Stimulated activated CD4-positive, alpha-beta T cell treated with anti-CD3 and anti-CD28 coated beads, Interleukin-1b, Interleukin-23, amount 100 ng/mL, for 48 hours (primary cell): Measurements from ENCODE around the gene PPBP.
"Not testable (repeated sequence)": the region's sequence is repeated elsewhere in the genome, so short reads cannot be mapped to it uniquely, and the experiment has no call there.

Experiments
- DNase-seq: peaks from one replicate; pipeline ENCODE4 v3.0.0-alpha.2; 2020

PPBP gene

DNA sequence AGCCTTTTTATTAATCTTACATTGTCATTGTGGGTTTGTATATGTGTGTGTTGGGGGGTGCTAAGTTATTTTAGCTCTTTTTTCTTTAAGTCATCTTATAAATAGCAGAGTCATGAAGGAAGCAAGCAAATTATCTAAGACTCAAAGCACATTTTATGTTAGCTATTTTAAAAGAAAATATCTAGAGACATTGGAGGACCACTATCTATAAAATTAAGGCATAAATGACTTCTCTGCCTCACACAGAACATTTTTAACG is 3.7 kb upstream of the PPBP start:
- no peak for DNase-seq

DNA sequence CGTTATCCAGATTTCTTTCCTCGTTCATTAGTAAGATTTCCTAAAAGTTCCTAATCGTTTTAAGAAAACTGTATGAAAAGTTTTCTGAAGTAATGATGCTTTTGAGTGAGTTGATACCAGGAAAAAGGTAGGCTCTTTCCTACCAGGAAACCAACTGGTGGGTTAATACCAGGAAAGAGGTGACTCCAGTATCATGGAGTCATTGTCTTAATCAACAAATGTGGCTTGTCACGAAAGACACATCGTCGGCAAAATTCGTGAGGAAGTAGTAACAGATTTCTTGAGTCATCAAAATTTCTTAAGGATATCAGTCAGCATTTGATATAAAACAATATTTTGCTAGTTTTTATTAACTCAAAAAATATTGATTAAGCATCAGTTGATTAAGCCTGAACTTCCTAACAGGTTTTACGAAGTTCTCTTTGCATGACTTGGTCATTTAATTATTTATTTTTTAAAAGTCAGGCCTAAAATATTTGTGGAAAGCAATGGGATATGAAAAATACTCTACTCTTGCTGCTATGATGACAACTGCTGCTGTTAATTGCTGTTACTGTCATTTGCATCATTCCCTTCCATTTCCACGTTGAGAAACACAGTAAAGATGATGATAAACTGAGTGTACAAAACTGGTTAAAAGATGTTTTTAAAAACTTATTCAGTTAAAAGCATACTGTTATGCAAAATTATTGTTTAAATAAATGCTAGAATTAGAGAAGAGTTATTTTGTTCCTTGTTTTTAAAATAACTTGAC is 3.2 kb upstream of the PPBP start:
- no peak for DNase-seq

DNA sequence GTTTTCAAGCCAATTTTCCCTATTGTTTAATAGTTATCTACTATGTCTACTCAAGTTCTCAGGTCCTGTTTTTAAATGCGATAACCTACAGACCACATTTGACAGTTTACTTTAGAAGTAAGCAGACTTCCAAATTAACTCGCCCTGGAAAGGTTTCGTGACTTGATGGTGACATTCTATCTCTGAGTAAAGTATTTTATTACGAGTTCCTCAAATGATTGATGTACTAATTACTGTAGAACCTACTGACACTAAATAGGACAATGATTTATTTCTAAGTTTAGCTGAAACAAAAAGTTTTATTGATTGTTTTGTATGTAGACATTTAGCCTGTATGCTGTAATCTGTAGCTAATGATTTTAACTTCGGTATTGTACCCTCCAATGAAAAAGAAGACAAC is 1.9 kb upstream of the PPBP start:
- DNase-seq, result no peak

DNA sequence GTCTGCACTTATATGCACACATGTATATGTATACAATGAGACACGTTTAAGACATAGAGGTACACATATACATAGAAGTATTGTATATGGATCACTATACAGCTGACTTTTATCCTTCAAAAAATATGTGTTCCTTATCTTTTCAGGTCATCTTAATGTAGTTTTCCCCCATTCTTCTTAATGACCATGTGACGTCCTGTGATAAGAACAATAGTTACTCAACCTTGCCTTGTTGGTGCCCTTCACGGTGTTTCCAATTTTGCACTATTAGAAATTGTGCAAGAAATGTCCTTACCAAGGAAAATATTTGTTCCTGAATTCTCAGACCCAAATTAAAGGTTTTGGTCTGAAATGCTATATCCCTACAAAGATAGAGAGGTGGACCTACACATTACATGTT is 1.0 kb upstream of the PPBP start:
- DNase-seq, result no peak

DNA sequence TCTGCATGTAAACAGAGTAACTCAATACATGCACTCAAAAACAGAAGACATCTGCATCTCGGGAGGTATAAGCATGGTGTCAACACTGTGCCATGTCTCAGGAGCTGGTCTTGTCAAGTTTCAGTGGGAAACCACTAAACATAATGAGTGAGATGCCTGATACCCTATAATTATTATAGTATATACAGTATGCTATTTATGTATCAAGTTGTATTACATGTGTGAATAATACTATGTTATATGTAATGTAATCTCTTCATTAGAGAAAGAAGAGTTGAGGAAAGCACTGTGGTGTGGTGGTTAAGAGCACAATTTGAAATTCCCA is 2.5 kb downstream of the PPBP start:
- DNase-seq, result no peak

DNA sequence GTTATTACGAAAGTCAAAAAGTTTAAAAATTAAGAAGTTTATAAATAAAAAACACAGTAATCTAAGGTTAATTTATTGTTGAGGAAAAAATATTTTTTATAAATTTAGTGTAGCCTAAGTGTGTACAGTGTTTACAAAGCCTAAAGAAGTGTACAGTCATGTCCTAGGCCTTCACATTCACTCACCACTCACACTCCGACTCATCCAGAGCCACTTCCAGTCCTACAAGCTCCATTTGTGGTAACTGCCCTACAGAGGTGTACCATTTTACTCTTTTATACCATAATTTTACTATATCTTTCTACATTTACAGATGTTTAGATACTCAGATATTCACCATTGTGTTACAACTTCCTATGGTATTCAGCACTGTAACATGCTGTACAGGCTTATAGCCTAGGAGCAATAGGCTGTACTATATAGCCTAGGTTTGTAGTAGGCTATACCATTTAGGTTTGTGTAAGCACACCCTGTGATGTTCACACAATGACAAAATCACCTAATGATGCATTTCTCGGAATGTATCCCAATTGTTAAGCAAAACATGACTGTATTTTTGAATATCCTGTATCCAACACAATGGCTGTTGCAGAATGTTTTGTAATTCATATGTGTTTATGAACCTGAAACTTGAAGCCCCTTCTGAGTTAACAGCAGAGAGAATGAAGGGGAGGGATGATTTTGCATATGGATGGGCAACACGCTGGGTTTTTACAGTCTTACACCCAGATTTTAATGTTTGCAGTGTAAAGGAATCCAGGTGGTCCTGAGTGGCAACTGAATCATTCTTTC is 3.1 kb downstream of the PPBP start:
- DNase-seq, result no peak

DNA sequence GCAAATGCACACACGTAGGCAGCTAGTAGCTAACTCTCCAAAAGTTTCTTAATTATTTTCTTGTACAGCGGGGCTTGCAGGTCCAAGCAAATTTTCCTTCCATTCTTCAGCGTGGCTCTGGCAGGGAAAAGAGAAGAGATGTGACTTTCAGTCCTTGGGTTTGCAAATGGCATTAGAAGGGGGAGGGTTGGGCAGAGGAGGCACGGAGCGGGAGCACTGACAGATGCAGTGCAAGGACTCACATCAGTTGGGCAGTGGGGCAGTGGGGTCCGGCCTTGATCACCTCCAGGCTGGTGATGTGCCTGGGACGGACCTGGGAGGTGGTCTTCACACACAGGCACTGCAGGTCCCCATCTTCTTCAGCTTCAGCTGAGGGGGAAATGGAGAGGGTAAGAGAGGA is 6.8 kb downstream of the PPBP start:
- not testable (repeated sequence) for DNase-seq

DNA sequence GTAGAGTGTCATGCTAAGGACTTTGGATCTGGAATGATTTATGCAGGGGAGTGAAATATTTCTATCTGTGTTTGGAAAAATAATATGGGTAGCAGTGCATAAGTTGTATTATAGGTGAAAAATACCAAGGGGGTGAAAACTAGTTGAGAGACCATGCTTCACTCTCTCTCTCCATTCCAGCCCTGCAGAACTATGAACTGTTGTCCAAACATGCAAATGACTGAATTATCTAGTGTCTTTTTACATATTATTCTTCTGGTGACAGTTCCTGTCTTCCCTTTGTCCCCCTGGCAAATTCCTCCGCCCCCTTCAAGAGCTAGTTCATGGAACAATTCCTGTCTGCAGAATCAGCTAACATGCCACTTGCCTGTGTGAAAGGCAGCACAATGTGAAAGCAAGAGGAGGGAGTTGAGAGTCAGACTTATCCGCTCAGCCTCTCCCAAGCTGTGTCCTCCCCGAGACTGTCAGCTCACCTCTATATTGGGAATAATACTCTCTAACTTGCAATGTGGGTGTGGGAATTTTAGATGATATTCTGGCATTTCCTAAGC is 8.5 kb downstream of the PPBP start:
- DNase-seq, result no peak

DNA sequence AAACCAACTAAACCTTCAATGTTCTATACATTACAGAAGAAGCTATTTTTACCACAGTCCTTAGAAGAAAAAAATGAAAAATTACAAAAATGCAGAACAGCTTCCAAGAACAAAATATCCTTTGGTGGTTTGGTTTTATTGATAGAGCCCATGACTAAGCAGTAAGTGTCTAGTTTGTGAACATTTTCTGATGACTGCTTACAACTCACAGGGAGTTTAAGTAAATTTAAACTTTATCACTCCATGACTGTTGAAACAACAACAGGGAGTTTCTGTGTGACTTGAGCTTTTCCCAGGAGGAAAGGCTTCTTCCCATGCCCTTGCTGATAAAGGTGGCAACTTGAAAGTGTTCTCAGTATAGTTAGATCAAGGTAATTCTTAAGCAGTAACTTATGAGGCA is 9.1 kb downstream of the PPBP start:
- DNase-seq, result no peak

DNA sequence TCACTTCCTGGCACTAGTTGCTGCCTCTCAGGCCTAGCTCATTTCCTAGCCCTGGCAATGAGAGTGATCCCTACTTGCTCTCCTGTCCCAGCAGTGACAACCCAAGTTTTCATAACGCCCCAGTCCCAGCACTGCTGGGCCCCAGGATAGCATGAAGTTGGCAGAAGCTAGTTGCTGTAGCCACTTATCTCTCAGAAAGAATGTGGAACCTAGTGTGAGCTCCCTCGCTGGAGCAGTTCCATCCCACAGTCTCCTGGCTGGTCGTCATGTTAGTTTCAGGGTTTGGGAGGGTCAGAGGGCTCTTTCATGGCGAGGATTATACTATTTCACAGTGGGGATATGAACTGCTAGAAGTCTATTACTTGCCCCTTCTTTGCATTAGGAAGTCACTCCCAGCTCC is 11.3 kb downstream of the PPBP start:
- DNase-seq, result no peak

DNA sequence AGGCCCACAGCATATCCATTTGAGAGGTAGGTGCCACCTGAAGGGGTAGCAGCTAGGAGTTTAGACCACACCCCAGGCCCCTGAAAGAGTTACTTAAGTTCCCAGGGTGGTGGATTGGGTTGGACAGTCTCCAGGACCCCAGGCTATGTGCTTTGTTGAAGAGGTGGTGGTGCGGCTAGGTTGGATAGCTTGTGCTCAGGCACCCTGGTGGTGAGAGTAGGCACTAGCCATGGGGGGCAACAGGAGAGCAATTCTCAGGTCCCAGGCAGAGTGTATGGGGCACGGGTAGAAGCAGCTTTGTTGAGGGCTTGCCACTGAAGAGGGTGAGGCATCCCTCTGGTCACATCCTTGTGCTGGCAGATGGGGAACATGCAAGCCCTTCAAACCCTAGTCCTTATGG is 11.8 kb downstream of the PPBP start:
- DNase-seq, result no peak

DNA sequence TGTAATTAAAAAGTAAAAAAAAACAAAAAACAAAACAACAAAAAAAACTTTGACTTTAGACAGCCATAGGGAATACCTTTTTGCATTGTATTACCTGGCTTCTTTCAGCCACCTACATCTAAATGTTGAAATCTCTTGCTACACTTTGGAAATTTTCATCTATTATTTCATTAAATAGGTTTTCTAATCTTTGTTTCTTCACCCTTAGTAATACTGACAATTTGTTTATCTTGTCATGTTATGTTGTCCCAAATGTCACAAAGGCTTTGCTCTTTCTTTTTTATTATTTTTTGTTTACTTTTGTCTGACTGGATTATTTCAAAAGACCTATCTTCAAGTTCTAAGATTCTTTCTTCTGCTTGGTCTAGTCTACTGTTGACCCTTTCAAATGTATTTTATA is 13.6 kb downstream of the PPBP start:
- DNase-seq, result no peak

DNA sequence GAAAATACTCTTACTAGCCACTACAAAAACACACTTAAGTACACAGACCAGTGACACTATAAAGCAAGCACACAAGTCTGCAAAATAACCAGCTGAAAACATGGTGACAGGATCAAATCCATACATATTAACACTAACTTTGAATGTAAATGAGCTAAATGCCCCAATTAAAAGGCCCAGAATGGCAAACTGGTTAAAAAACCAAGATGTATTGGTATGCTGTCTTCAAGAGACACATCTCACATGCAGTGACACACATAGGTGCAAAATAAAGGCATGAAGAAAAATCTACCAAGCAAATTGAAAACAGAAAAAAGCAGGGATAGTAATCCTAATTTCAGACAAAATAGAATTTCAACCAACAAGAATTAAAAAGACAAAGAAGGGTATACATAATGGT is 17.0 kb downstream of the PPBP start:
- DNase-seq, result no peak

DNA sequence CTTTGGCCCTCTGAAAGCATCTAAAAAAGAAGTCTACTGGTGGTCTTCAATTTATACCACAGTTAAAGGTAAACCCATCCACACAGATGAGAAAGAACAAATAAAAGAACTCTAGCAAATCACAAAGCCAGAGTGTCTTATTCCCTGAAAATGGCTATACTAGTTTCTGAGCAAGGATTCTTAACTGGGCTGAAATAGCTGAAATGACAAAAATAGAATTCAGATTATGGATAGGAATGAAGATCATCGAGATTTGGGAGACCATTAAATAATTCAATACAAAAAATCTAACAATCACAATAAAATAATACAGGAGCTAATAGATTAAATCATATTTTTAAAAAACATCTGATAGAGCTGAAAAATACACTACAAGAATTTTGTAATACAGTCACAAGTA is 18.0 kb downstream of the PPBP start:
- DNase-seq, result no peak

DNA sequence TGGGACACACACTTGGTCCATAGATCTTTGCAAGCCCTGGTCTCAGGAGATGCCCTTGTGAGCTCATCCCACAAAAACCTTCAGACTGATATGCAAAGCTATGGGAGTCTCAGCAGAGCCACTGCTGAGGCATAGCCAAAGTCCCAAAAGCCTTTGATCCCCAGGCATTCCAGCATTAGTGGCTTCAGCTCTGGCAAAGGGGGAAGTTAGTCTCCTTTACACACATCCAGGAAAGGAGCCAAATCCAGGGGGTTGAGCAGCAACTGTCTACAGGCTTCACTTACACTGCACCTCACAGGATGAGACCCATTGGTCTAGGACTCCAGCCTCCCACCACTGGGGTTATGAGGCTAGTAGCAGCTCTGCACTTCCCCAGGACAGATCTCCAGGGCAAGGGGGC is 20.1 kb downstream of the PPBP start:
- no peak for DNase-seq

DNA sequence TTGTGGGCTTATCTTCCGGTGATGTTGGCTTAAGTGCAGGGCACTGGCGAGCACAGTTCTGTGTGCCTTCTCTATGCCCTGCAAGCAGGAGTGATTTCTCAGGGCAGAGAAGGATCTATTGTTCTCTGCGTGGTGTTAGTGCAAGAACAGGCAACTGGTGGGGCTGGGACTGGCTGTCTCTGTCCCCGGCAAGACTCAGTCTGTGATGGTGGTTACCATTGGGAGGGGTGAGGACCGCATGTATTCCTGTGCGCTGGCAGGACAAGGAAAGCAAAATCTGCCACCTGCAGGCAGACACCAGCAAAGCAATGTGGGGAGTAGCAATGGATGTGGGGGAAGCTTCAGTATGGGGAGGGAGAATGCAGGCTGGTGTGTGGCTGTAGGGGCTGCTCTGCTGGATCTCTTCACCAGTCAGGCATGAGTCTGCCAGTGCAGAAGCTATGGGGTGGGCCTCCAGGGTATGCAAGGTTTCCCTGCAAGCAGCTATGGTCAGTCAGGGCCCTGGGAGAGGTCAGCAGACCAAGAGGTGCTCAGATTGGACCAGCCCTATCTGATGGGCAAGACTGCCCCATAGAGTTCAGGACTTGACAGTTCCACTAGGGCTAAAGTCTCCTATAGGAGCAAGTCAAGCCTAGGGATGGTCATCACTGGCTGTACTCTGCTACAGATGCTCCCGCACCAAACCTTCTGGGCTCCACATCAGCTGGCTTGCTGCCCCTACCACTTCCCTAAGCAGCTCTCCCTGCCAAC is 23.0 kb downstream of the PPBP start:
- DNase-seq, result no peak

DNA sequence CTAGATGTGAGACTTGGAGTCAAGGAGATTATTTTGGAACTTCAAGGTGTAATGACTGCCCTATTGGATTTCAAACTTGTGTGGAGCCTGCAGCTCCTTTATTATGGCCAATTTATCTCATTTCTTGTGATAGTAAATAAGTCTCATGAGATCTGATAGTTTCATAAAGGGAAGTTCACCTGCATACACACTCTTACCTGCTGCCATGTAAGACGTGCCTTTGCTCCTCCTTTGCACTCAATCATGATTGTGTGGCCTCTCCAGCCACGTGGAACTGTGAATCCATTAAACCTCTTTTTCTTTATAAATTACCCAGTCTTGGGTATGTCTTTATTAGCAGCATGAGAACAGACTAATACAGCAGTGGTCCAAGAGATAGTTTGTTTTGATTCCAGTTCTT is 25.3 kb downstream of the PPBP start:
- DNase-seq, result no peak

DNA sequence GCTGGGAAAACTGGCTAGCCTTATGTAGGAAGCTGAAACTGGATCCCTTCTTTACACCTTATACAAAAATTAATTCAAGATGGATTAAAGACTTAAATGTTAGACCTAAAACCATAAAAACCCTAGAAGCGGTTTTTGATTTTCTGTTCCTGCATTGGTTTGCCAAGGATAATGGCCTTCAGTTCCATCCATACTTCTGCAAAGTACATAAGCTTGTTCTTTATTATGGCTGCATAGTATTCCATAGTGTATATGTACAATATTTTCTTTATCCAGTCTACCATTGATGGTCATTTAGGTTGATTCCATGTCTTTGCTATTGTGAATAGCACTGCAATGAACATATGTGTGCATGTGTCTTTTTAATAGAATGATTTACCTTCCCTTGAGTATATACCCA is 28.9 kb downstream of the PPBP start:
- not testable (repeated sequence) for DNase-seq

DNA sequence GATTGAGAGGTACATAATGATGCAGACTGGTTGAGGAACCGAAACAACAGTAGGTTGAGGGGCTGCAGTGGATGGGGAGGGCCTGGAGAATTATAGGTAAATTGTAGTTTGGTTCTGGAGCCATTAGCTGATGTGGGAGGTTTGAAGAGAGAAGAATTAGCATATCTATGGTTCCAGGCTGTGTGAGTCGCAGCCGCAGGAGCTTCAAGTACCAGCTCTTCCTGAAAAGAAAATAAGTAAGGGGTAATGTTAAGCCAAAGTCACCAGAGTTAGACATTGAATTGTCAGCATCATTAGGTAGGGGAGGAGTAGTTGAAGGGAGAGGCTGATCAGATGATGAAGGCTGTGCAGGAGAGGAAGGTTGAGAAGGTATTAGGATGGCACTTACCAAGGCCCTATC is 35.6 kb downstream of the PPBP start:
- no peak for DNase-seq

DNA sequence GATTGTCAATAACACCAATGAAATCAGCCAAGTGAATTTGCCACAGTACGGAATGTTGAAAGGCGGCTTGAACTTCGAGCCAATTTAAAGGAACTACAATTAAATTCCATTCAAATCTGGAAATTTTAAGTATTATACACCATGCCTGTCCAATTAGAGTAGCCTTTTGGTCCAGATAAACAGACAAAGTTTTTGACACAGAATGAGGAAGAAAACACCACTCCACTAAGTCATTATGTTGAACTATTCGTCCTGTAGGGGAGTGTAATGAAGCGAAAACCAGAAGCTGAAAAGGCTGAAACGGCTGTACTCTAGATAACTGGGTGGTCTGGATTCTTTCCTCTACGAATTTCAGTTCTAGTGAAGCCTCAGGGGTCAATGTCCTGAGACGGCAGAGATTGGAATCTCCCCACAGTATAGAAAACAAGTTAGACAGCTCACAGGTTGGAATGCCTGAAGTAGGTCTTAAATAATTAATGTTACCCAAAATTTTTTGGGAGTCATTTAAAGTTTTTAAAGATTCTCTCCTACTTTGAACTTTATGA is 37.5 kb downstream of the PPBP start:
- not testable (repeated sequence) for DNase-seq

DNA sequence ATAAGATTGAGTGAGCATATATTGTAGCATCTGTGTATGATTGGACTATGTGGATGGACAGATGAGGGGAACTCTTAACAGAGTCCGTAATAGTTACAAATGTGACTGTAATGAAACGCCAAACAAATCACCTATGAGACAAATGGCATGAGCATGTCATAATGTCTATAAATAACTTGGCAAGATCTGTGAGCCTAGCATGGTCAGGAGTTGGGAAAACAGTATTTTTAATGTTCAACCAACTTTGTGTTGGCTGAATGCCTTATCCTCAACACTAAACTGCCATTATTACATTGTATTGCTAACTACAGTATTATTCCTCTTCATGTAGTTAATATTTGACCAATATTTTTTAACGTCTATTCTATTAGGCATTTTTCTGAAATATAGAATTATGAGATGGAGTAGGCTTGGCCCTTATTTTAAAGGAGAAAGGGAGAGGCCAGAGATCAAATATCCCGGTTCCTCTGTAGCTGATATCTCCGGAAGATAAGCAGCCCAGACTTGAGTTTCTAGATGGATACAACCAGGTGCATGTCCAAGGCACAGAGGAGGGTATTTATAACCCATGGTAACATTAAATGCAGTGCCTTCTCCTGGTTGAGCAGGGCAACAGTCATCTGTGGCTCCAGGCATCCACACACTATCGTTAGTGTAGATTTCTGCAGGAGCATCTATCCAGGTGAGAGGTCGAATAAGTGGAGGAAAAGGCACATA is 38.8 kb downstream of the PPBP start:
- no peak for DNase-seq

DNA sequence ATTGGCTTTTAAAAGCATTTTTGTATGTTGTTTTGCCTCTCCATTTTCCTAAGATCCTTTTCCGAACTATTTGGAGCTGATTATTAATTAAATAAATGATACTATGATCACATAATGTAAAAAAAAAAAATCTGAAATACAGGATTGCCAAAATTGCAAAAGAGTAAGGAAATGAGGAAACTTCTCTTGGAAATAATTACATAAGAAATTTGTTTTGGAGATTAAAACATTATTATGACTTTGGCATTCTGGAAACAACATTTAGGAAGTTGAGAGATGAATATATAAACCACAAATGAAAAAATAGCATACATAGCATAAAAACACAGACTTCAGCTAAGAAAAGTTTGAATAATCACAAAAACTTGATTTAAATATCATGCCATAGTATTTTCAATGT is 39.7 kb downstream of the PPBP start:
- DNase-seq, result no peak
